ENCODE measurements around the gene ALDH4A1.

GRCh38 chr1:18882486-18882885 is 19.9 kb downstream of the ALDH4A1 start:
- TF ChIP-seq, protein P1, sequence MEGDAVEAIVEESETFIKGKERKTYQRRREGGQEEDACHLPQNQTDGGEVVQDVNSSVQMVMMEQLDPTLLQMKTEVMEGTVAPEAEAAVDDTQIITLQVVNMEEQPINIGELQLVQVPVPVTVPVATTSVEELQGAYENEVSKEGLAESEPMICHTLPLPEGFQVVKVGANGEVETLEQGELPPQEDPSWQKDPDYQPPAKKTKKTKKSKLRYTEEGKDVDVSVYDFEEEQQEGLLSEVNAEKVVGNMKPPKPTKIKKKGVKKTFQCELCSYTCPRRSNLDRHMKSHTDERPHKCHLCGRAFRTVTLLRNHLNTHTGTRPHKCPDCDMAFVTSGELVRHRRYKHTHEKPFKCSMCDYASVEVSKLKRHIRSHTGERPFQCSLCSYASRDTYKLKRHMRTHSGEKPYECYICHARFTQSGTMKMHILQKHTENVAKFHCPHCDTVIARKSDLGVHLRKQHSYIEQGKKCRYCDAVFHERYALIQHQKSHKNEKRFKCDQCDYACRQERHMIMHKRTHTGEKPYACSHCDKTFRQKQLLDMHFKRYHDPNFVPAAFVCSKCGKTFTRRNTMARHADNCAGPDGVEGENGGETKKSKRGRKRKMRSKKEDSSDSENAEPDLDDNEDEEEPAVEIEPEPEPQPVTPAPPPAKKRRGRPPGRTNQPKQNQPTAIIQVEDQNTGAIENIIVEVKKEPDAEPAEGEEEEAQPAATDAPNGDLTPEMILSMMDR (IDR thresholded peaks at IDR 0.05), result no peak
- TF ChIP-seq ZBTB21 (CRISPR knock-in tag; IDR thresholded peaks at IDR 0.05; ENCODE audit: borderline replicate concordance), result no peak
